Stomach (tissue), 9 donors: ENCODE data around the gene PRC1. TPM values are rescaled to one million over a fixed set of nuclear protein-coding genes. Genes with fewer than 3 reads are reported as not detected.
A peak's percentile ranks its signal among the peaks of the same experiment; 100 is the strongest.

Experiments
- DNase-seq, 2 donors: peaks; one replicate each; pipeline versions ENCODE4 v3.0.0 to v3.0.0-alpha.2; 2013 to 2019
- H3K27ac ChIP-seq, 5 donors: fragments of 200-600 bp in 4 of 5; sonication (generic) in 4 of 5; one replicate each; pipeline ENCODE4 v1.5.1; 2013 to 2019; ENCODE audit warnings: mild to moderate bottlenecking in 1 of 5, moderate library complexity in 1 of 5
- H3K27me3 ChIP-seq, 3 donors: fragments of 200-600 bp; sonication (generic); one replicate each; pipeline ENCODE4 v1.5.1; 2017 to 2019; ENCODE audit warnings: mixed run types in 1 of 3
- H3K36me3 ChIP-seq, 4 donors: fragments of 200-600 bp; sonication (generic); 1 replicate in 3 of 4; 2 replicates in 1 of 4; pipeline ENCODE4 v1.5.1; 2016 to 2019
- H3K4me1 ChIP-seq, 4 donors: fragments of 200-600 bp; sonication (generic); one replicate each; pipeline ENCODE4 v1.5.1; 2016 to 2019
- H3K4me3 ChIP-seq, 4 donors: fragments of 200-600 bp; sonication (generic) in 3 of 4; one replicate each; pipeline ENCODE4 v1.5.1; 2016 to 2019; ENCODE audit warnings: mild to moderate bottlenecking in 1 of 4
- H3K9me3 ChIP-seq, 4 donors: fragments of 200-600 bp; sonication (generic); one replicate each; pipeline ENCODE4 v1.5.1; 2016 to 2019
- EP300 ChIP-seq: sonication (generic); formaldehyde crosslinking; IDR thresholded peaks from one replicate; pipeline ENCODE4 v1.6.1; 2017; ENCODE audit warnings: antibody characterized with exemption
- POLR2A ChIP-seq, 4 donors: fragments of 450-650 bp; IDR thresholded peaks; one replicate each; pipeline ENCODE4 v1.6.1; 2016; ENCODE audit warnings: antibody characterized with exemption in 4 of 4, control low read depth in 2 of 4, mild to moderate bottlenecking in 1 of 4, moderate library complexity in 1 of 4
- POLR2AphosphoS5 ChIP-seq, 3 donors: sonication (generic); formaldehyde crosslinking; IDR thresholded peaks; one replicate each; pipeline ENCODE4 v1.6.1; 2016; ENCODE audit warnings: antibody characterized with exemption in 3 of 3
- WGBS, 5 donors: extraction: QIAGEN DNeasy Blood & Tissue Kit in 3 of 5; methylation state at CpG; one replicate each; pipeline versions ENCODE4 v1.1.5 to v1.1.7; 2013 to 2018; 5-methylcytosine and 5-hydroxymethylcytosine counted together
- intact Hi-C: fragments of 100-400 bp; cut with DNase I; formaldehyde crosslinking; loops from one replicate; pipeline ENCODE4 v1.15.1; 2023; ENCODE audit warnings: low total_unique reads
- polyA plus RNA-seq, 3 donors: library from polyadenylated mRNA; stranded (reverse); fragments of 200-250 nt; gene quantifications; one replicate each; pipeline ENCODE4 v1.2.3, GENCODE V29; 2013
- total RNA-seq, 5 donors: library from RNA; depleted of rRNA; stranded (reverse); fragments of >200 nt; gene quantifications; one replicate each; pipeline versions ENCODE4 v1.1.0 to v1.2.3, GENCODE V29; 2014 to 2016
- TF ChIP-seq, protein P1 (sequence below), 7 experiments: fragments of 450-650 bp in 4 of 7; fragments of 200-600 bp in 3 of 7; sonication (generic) in 3 of 7; IDR thresholded peaks; one replicate each; pipeline ENCODE4 v1.5.1; 2016 to 2019; ENCODE audit warnings: antibody characterized with exemption in 7 of 7, control low read depth in 2 of 7, mild to moderate bottlenecking in 1 of 7
- donor health status: healthy with polysubstance abuse.
- donor health status: Bipolar disorder and iron deficiency.
- donor health status: healthy.

Gene PRC1
- total and polyA plus RNA-seq, 8 donors: 8.2 to 60.7 (median 24.5) TPM

DNA sequence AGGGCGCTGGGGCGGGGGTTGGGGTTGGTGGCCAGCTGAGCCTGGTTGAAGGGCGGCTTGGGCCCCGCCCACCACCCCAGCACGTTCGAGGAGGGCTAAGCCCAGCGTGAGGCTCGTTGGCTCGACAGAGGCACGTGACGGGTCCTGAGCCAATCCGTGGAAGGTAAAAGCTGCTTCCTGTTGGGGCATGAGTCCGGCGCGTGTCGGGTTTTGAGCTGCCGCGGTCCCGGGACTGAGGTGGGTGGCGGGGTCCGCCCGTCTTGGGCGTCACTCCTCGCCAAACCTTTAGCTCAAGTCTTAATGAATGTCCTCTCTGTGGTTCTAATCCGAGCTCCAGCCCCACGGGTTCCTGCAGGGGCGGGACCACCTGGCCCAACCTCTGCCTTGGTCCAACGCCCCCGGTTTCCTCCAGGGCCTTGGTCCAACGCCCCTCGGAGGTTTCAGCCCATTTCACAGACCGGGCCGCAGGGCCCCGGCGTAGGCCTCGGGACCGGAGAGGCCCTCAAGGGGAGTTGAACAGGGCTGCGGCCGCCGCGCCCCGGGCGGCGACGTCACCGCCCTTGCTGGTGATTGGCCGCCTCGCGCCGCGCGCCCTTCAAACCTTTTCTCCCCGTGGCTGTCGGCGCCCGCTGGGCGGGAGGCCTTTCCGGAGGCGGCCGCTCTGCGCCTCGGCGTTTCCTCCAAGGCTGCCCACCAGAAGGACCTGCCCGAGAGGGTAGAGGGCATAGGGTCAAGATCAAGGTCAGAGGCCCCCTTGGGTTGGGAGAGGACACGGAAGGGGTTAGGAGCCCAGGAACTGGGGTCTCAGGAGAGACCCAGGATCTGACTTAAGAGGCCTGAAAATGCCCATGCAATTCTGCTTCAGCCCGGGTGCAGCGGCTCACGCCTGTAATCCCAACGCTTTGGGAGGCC lies 39.4 kb downstream of the PRC1 start, which contains the start of gene RCCD1:
TSS of gene RCCD1 (plus strand) at position 173 of the 912 bp plus-strand sequence. CDS start 1,851 bp downstream, outside the sequence.
- peaks cover 37 to 46% (median 42%) of the 10 kb centered on the region in 4 donors for H3K36me3 ChIP-seq
- peak within 1 kb of the TSS; percentile 72 to 80 (median 76) for H3K4me3 ChIP-seq
- H3K9me3 ChIP-seq: no peaks in the 10 kb centered on the region
- peaks cover 14 to 46% (median 33%) of the 10 kb centered on the region in 4 donors for H3K4me1 ChIP-seq
- DNase-seq: peak; percentile 95 to 98
- intact Hi-C loops: loop anchor here (5.0 kb wide), 1 partner anchor 92 kb away; no protein-coding TSS in a partner anchor
- H3K27me3 ChIP-seq: no peaks in the 10 kb centered on the region
- TF ChIP-seq POLR2A (IDR thresholded peaks at IDR 0.05): no peak
- TF ChIP-seq POLR2AphosphoS5 (IDR thresholded peaks at IDR 0.05): peak; percentile 65 to 90 (median 85)
- 1 to 4% (median 1%) methylated on average over 36 to 69 of the region's 69 CpGs for WGBS, 5 donors
- H3K27ac ChIP-seq: peak within 1 kb of the TSS; percentile 96 to 98 (median 97)

DNA sequence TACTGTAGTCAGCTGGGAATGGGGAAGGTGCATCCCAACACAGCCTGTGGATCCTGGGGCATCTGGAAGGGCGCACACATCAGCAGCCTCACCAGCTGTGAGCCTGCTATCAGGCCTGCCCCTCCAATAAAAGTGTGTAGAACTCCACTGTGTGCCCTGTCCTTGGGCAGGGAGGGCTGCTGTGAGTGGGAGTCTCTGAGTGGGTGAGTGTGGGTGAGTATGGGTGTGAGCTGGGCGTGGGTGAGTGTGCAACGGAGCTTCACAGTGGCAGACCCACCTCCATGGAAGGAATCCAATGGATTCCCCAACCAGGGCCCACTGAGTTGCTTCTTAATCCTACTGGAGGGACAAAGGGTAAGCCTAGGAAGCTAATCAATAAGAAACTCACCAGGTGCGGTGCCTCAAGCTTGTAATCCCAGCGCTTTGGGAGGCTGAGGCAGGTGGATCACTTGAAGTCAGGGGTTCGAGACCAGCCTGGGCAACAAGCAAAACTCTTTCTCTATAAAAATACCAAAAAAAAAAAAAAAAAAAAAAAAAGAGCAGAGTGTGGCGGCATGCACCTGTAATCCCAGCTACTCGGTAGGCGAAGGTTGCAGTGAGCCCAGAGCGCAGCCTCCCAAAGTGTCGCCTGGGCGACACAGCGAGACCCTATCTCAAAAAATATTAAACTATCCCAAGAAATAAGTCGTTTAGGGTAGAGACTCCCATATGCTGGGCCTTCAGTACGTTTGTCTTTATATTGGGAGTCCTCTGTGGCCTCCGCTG lies 40.2 kb downstream of the PRC1 start:
- Histone ChIP-seq H3K4me3 (peak overlapping the region; percentile 72 to 80 (median 76)), H3K36me3 (peaks cover 46 to 50% (median 49%) of the 10 kb centered on the region in 4 donors), H3K27ac (peak overlapping the region; percentile 96 to 98 (median 97)), H3K9me3 (no peaks in the 10 kb centered on the region), H3K27me3 (no peaks in the 10 kb centered on the region), H3K4me1 (peaks cover 14 to 45% (median 33%) of the 10 kb centered on the region in 4 donors)
- no peak for DNase-seq
- TF ChIP-seq EP300: no peak
- TF ChIP-seq, protein P1, sequence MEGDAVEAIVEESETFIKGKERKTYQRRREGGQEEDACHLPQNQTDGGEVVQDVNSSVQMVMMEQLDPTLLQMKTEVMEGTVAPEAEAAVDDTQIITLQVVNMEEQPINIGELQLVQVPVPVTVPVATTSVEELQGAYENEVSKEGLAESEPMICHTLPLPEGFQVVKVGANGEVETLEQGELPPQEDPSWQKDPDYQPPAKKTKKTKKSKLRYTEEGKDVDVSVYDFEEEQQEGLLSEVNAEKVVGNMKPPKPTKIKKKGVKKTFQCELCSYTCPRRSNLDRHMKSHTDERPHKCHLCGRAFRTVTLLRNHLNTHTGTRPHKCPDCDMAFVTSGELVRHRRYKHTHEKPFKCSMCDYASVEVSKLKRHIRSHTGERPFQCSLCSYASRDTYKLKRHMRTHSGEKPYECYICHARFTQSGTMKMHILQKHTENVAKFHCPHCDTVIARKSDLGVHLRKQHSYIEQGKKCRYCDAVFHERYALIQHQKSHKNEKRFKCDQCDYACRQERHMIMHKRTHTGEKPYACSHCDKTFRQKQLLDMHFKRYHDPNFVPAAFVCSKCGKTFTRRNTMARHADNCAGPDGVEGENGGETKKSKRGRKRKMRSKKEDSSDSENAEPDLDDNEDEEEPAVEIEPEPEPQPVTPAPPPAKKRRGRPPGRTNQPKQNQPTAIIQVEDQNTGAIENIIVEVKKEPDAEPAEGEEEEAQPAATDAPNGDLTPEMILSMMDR (IDR thresholded peaks at IDR 0.05): no peak
- 70 to 77% (median 75%) methylated on average over 16 of the region's 16 CpGs for WGBS, 5 donors
- intact Hi-C loops: no loop called here

DNA sequence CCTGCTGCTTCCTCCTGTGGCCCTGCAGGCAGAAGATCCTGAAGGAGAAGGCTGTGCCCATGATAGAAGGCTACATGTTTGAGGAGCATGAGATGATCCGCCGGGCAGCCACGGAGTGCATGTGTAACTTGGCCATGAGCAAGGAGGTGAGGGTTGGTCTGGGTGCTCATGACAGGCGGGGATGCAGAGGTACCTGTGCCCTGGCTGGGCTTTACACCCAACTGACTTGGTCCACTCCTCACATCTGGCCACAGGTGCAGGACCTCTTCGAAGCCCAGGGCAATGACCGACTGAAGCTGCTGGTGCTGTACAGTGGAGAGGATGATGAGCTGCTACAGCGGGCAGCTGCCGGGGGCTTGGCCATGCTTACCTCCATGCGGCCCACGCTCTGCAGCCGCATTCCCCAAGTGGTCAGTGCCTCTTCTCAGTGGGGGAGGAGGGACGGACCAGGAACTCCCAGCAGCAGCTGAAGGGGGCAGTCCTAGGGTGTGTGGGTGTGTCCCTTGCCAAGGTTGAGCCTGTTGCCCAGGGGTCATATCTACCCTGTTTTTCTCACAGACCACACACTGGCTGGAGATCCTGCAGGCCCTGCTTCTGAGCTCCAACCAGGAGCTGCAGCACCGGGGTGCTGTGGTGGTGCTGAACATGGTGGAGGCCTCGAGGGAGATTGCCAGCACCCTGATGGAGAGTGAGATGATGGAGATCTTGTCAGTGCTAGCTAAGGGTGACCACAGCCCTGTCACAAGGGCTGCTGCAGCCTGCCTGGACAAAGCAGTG lies 41.2 kb downstream of the PRC1 start:
- no peak for DNase-seq
- intact Hi-C loops: no loop called here
- H3K27me3 ChIP-seq: no peaks in the 10 kb centered on the region
- H3K4me1 ChIP-seq: peaks cover 14 to 39% (median 31%) of the 10 kb centered on the region in 4 donors
- no peaks in the 10 kb centered on the region for H3K9me3 ChIP-seq
- no peak for TF ChIP-seq POLR2AphosphoS5 (IDR thresholded peaks at IDR 0.05)
- TF ChIP-seq EP300: no peak
- TF ChIP-seq, protein P1 (IDR thresholded peaks at IDR 0.05): no peak
- TF ChIP-seq POLR2A (IDR thresholded peaks at IDR 0.05): no peak
- no peak overlapping the region for H3K27ac ChIP-seq
- WGBS, 5 donors: 89 to 94% (median 93%) methylated on average over 14 of the region's 14 CpGs
- peaks cover 53 to 61% (median 60%) of the 10 kb centered on the region in 4 donors for H3K36me3 ChIP-seq
- no peak overlapping the region for H3K4me3 ChIP-seq

DNA sequence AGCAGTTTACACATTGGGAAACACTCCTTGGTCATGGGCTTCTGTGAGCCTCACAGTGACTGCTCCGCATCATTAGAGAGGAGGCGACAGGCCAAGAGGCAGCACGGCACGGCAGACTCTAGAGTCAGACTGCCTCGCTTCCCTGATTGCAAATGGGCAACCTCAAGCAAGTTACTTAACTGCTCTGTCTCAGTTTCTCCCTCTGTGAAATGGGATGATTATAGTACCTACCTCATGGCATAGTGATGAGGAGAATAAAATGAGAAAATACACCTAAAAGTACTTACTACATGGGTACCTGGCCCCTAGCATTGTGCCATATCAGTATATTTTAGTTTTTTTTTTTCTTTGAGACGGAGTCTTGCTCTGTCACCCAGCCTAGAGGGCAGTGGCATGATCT lies 43.7 kb downstream of the PRC1 start:
- Histone ChIP-seq H3K27me3 (no peaks in the 10 kb centered on the region), H3K4me1 (peaks cover 6 to 15% (median 10%) of the 10 kb centered on the region in 4 donors), H3K36me3 (peaks cover 71 to 85% (median 84%) of the 10 kb centered on the region in 4 donors), H3K4me3 (no peak overlapping the region), H3K27ac (no peak overlapping the region), H3K9me3 (no peaks in the 10 kb centered on the region)
- intact Hi-C loops: no loop called here
- no peak for DNase-seq
- 92 to 98% (median 97%) methylated on average over 6 of the region's 6 CpGs for WGBS, 5 donors
- TF ChIP-seq POLR2A (IDR thresholded peaks at IDR 0.05) (no peak), EP300 (no peak), POLR2AphosphoS5 (IDR thresholded peaks at IDR 0.05) (no peak)
- TF ChIP-seq, protein P1 (IDR thresholded peaks at IDR 0.05): no peak
